GM12878 (cell line): ENCODE data around the gene SP3. TPM values are rescaled to one million over a fixed set of nuclear protein-coding genes. Genes with fewer than 3 reads are reported as not detected.
A peak's percentile ranks its signal among the peaks of the same experiment; 100 is the strongest.

ENCODE experiments used
- ATAC-seq: fragments of 200-7000 bp; cut with Tn5 transposase; 3 replicates; pipeline ENCODE4 v1.9.1; 2020; ENCODE audit warnings: mild to moderate bottlenecking, moderate library complexity
- BruUV-seq: library from RNA; stranded (reverse); fragments of 400-500 nt; replicated peaks from 2 replicates; lab custom pipeline; 2021; lab: Mats Ljungman, UMichigan
- CTCF ChIA-PET: fragments of 300-600 bp; sonication (Branson Sonifier 250); formaldehyde crosslinking; extraction: SDS; loops from one replicate; lab custom pipeline; 2021; ENCODE audit warnings: inconsistent platforms; lab: Yijun Ruan, JAX
- POLR2A ChIA-PET: fragments of 350-600 bp; formaldehyde crosslinking; extraction: SDS; loops from one replicate; lab custom pipeline; 2021; ENCODE audit warnings: inconsistent platforms; lab: Charles Lee
- RAD21 ChIA-PET: fragments of 300-600 bp; sonication (Branson Sonifier 250); formaldehyde crosslinking; loops from one replicate; lab custom pipeline; 2023; ENCODE audit warnings: antibody characterized with exemption; ENCODE audit not compliant: unreplicated experiment; lab: Charles Lee
- SMC1A ChIA-PET: fragments of 300-600 bp; sonication (Branson Sonifier 250); formaldehyde crosslinking; loops from one replicate; lab custom pipeline; 2023; ENCODE audit not compliant: unreplicated experiment, uncharacterized antibody; lab: Charles Lee
- DNase-seq: peaks from one replicate; pipeline ENCODE4 v3.0.0-alpha.2; 2011; ENCODE audit warnings: low read depth, low spot score
- FAIRE-seq: peaks from 3 replicates; lab custom pipeline; 2011; peaks lifted over from hg19 to GRCh38; lab: Jason Lieb, UNC
- H2AFZ ChIP-seq: 2 replicates; pipeline ENCODE4 v1.6.0; 2011; ENCODE audit warnings: low read depth, low read length, control low read depth; ENCODE audit not compliant: control insufficient read depth
- H3K27ac ChIP-seq: 2 replicates; pipeline ENCODE4 v1.5.1; 2011; ENCODE audit warnings: control low read depth; ENCODE audit not compliant: control insufficient read depth, insufficient read depth
- H3K27me3 ChIP-seq, 2 experiments: replicated peaks in 1 of 2; 2 replicates each; pipeline versions ENCODE4 v1.6.0 to v1.6.1; 2011; ENCODE audit warnings: low read length in 1 of 2; ENCODE audit not compliant: control insufficient read depth in 2 of 2, insufficient read depth in 2 of 2
- H3K36me3 ChIP-seq, 2 experiments: 2 replicates each; pipeline ENCODE4 v1.5.1; 2011; ENCODE audit warnings: low read length in 1 of 2; ENCODE audit not compliant: control insufficient read depth in 2 of 2, insufficient read depth in 2 of 2
- H3K4me1 ChIP-seq: 2 replicates; pipeline ENCODE4 v1.6.1; 2011; ENCODE audit warnings: mild to moderate bottlenecking, low read length, moderate library complexity, mixed read lengths; ENCODE audit not compliant: control insufficient read depth, insufficient read depth
- H3K4me2 ChIP-seq: 2 replicates; pipeline ENCODE4 v1.6.0; 2011; ENCODE audit warnings: control low read depth; ENCODE audit not compliant: control insufficient read depth, insufficient read depth
- H3K4me3 ChIP-seq: fragments of 200-600 bp; sonication (generic); 2 replicates; pipeline ENCODE4 v1.5.1; 2016
- H3K79me2 ChIP-seq: 2 replicates; pipeline ENCODE4 v1.6.0; 2011; ENCODE audit warnings: low read length; ENCODE audit not compliant: control insufficient read depth, insufficient read depth
- H3K9ac ChIP-seq: 2 replicates; pipeline ENCODE4 v1.8.0; 2011; ENCODE audit warnings: low read length, control low read depth, mixed read lengths; ENCODE audit not compliant: control insufficient read depth, insufficient read depth
- H3K9me3 ChIP-seq: replicated peaks from 3 replicates; pipeline ENCODE4 v1.5.1; 2011; ENCODE audit warnings: mild to moderate bottlenecking, low read length; ENCODE audit not compliant: control insufficient read depth, insufficient read depth
- H4K20me1 ChIP-seq: 2 replicates; pipeline ENCODE4 v1.6.0; 2011; ENCODE audit not compliant: control insufficient read depth, insufficient read depth
- BCL11A ChIP-seq: IDR thresholded peaks from 2 replicates; pipeline ENCODE4 v1.6.1; 2011; ENCODE audit warnings: low read depth, low read length
- CBX3 ChIP-seq: fragments of 200-600 bp; sonication (generic); IDR thresholded peaks from 2 replicates; pipeline ENCODE4 v1.6.1; 2016; ENCODE audit warnings: low read depth, borderline replicate concordance
- CHD2 ChIP-seq: IDR thresholded peaks from 2 replicates; pipeline ENCODE4 v1.6.1; 2011; ENCODE audit warnings: low read depth, low read length, improper control_type of control experiment, borderline replicate concordance
- DPF2 ChIP-seq: fragments of 450-650 bp; IDR thresholded peaks from 2 replicates; pipeline ENCODE4 v1.6.1; 2017; ENCODE audit warnings: mild to moderate bottlenecking
- ELK1 ChIP-seq: IDR thresholded peaks from 2 replicates; pipeline ENCODE4 v1.6.1; 2012; ENCODE audit warnings: low read depth, low read length, improper control_type of control experiment
- EZH2 ChIP-seq: IDR thresholded peaks from 2 replicates; pipeline ENCODE4 v1.6.1; 2012; ENCODE audit warnings: low read depth, mild to moderate bottlenecking, control low read depth, inconsistent platforms, low read length, borderline replicate concordance; ENCODE audit not compliant: control insufficient read depth
- HDAC6 ChIP-seq: fragments of 200-600 bp; sonication (generic); IDR thresholded peaks from one replicate; pipeline ENCODE4 v1.8.0; 2017; ENCODE audit warnings: antibody characterized with exemption; ENCODE audit not compliant: unreplicated experiment
- HDGF ChIP-seq: fragments of 450-650 bp; IDR thresholded peaks from 2 replicates; pipeline ENCODE4 v1.6.1; 2016; ENCODE audit warnings: antibody characterized with exemption
- MEF2B ChIP-seq: fragments of 450-650 bp; IDR thresholded peaks from 2 replicates; pipeline ENCODE4 v1.6.1; 2018; ENCODE audit warnings: mild to moderate bottlenecking, moderate library complexity; ENCODE audit not compliant: partially characterized antibody, poor library complexity, severe bottlenecking
- MTA2 ChIP-seq: fragments of 450-650 bp; IDR thresholded peaks from 2 replicates; pipeline ENCODE4 v1.6.1; 2016; ENCODE audit warnings: low read depth, mild to moderate bottlenecking, moderate library complexity
- MXI1 ChIP-seq: fragments of 150-350 bp; IDR thresholded peaks from 2 replicates; pipeline ENCODE4 v1.6.1; 2011; ENCODE audit warnings: low read depth, mild to moderate bottlenecking, inconsistent platforms, low read length, improper control_type of control experiment
- MYC ChIP-seq: IDR thresholded peaks from 2 replicates; pipeline ENCODE4 v1.6.1; 2011; ENCODE audit warnings: mild to moderate bottlenecking, low read length, moderate library complexity, inconsistent platforms; ENCODE audit not compliant: insufficient read depth, insufficient replicate concordance, insufficient read length, severe bottlenecking
- NBN ChIP-seq: fragments of 450-650 bp; IDR thresholded peaks from 2 replicates; pipeline ENCODE4 v1.6.1; 2016
- NR2C1 ChIP-seq: fragments of 450-650 bp; IDR thresholded peaks from 2 replicates; pipeline ENCODE4 v1.6.1; 2017; ENCODE audit warnings: antibody characterized with exemption, mild to moderate bottlenecking, moderate library complexity
- POLR2A ChIP-seq: IDR thresholded peaks from 2 replicates; pipeline ENCODE4 v1.6.1; 2011; ENCODE audit warnings: low read depth, mild to moderate bottlenecking, low read length
- RAD21 ChIP-seq: IDR thresholded peaks from 2 replicates; pipeline ENCODE4 v1.6.1; 2011; ENCODE audit warnings: mild to moderate bottlenecking, low read depth, low read length, moderate library complexity; ENCODE audit not compliant: insufficient read depth
- RUNX3 ChIP-seq: IDR thresholded peaks from 2 replicates; pipeline ENCODE4 v1.6.1; 2012; ENCODE audit warnings: low read length, inconsistent platforms
- SIN3A ChIP-seq: IDR thresholded peaks from 2 replicates; pipeline ENCODE4 v1.6.1; 2012; ENCODE audit warnings: low read depth, low read length, improper control_type of control experiment
- STAT1 ChIP-seq: fragments of 450-650 bp; conservative IDR thresholded peaks from 2 replicates; pipeline ENCODE4 v1.6.1; 2014; ENCODE audit warnings: antibody characterized with exemption, mild to moderate bottlenecking
- SUZ12 ChIP-seq: fragments of 200-600 bp; sonication (generic); IDR thresholded peaks from one replicate; pipeline ENCODE4 v1.6.1; 2018; ENCODE audit warnings: antibody characterized with exemption, mild to moderate bottlenecking; ENCODE audit not compliant: unreplicated experiment
- TARDBP ChIP-seq: IDR thresholded peaks from 2 replicates; pipeline ENCODE4 v1.6.1; 2016; ENCODE audit warnings: borderline replicate concordance
- TCF12 ChIP-seq: IDR thresholded peaks from 2 replicates; pipeline ENCODE4 v1.6.1; 2011; ENCODE audit warnings: low read depth, mild to moderate bottlenecking, low read length
- YY1 ChIP-seq: IDR thresholded peaks from 2 replicates; pipeline ENCODE4 v1.6.1; 2011; ENCODE audit warnings: low read depth, mild to moderate bottlenecking, low read length
- ZZZ3 ChIP-seq: IDR thresholded peaks from 2 replicates; pipeline ENCODE4 v1.6.1; 2011; ENCODE audit warnings: low read depth; ENCODE audit not compliant: control insufficient read depth, insufficient read length
- WGBS: methylation state at CpG from one replicate; pipeline ENCODE4 v1.1.6; 2016; ENCODE audit warnings: low lambda C conversion rate; ENCODE audit not compliant: insufficient replicate concordance, insufficient coverage; ENCODE audit errors: missing lambda C conversion rate; 5-methylcytosine and 5-hydroxymethylcytosine counted together
- in situ Hi-C: fragments of 300-500 bp; cut with MboI; formaldehyde crosslinking; loops from 9 replicates; pipeline ENCODE4 v1.14.3; 2018; ENCODE audit warnings: mixed read lengths
- intact Hi-C: fragments of 100-400 bp; cut with micrococcal nuclease; formaldehyde crosslinking; loops from one replicate; pipeline ENCODE4 v1.14.2; 2022; ENCODE audit not compliant: unreplicated experiment
- polyA plus RNA-seq, 11 experiments: library from polyadenylated mRNA; depleted of rRNA in 4 of 11; unstranded in 6 of 11; stranded (reverse) in 5 of 11; fragments of >200 nt; fragmentation: Nextera tagmentation in 4 of 11; fragmentation: Illumina TruSeq in 1 of 11; extraction: Ambion mirVana in 4 of 11; extraction: Trizol in 1 of 11; gene quantifications; 1 replicate in 1 of 11; 2 replicates in 10 of 11; pipeline versions ENCODE4 v1.2.1 to v1.2.3, GENCODE V29; 2011 to 2016; ENCODE audit warnings: inconsistent platforms in 2 of 11, missing spikeins in 2 of 11, low read depth in 1 of 11
- total RNA-seq, 4 experiments: library from RNA; depleted of rRNA in 3 of 4; stranded (reverse); fragments of >200 nt in 3 of 4; fragmentation: Illumina TruSeq in 1 of 4; extraction: Trizol in 1 of 4; gene quantifications; 2 replicates each; pipeline versions ENCODE4 v1.2.1 to v1.2.3, GENCODE V29; 2013 to 2021

Gene SP3
- total and polyA plus RNA-seq, 10 of the 15 experiments (the other 5 are each of a cell fraction or from before 2014, with no cell fraction given): 9.9 to 87.6 (median 52.4) TPM

- TF ChIP-seq NR2C1 (peak; percentile 29; the same call in 1 of the 2 replicates), DPF2 (peak; percentile 95), CHD2 (peak; percentile 56), POLR2A (peak; percentile 86), TARDBP (no peak), MTA2 (no peak), MXI1 (peak; percentile 34; the same call in 1 of the 2 replicates)
These were observed 1.2 kb downstream of the SP3 start (continued) for GRCh38 chr2:173963817-173964564.

GRCh38 chr2:173963323-173963816 lies 1.8 kb downstream of the SP3 start:
- Histone ChIP-seq H3K9ac (peak overlapping the region; percentile 93), H4K20me1 (no peaks in the 10 kb centered on the region), H3K27me3 (no peaks in the 10 kb centered on the region), H3K4me3 (peak overlapping the region; percentile 76), H3K4me1 (no peaks in the 10 kb centered on the region; the same call in 1 of the 2 replicates), H3K27ac (peak overlapping the region; percentile 97), H3K9me3 (no peaks in the 10 kb centered on the region), H3K4me2 (peak overlapping the region; percentile 85; the same call in 1 of the 2 replicates), H2AFZ (peak overlapping the region; percentile 35), H3K79me2 (peaks cover 78% of the 10 kb centered on the region), H3K36me3 (peaks cover 0 to 6% of the 10 kb centered on the region in 2 experiments; a peak in 1 of 4 replicates)
- DNase-seq (no peak), FAIRE-seq (no peak), ATAC-seq (peak; percentile 17)
- no TSS peak for BruUV-seq
- ChIA-PET RAD21 (interaction anchor here (1.1 to 1.6 kb wide), 2 partner anchors 22 to 65 kb away, joined by 4 read pairs; no protein-coding TSS in a partner anchor), SMC1A (interaction anchor here (1.1 to 2.7 kb wide), 6 partner anchors 12 to 81 kb away, joined by 3 to 8 read pairs (median 4); no protein-coding TSS in a partner anchor), POLR2A (interaction anchor here (1.0 to 2.6 kb wide), 3 partner anchors 10 to 22 kb away, joined by 3 to 12 read pairs (median 6); no protein-coding TSS in a partner anchor), CTCF (interaction anchor here (1.0 to 2.1 kb wide), 2 partner anchors 11 to 65 kb away, joined by 3 to 11 read pairs; no protein-coding TSS in a partner anchor)
- WGBS: 1% methylated on average over 44 of the region's 44 CpGs
- in situ Hi-C loops (no loop called here), intact Hi-C loops (loop anchor here (2.0 to 10.0 kb wide), 3 partner anchors 65 to 631 kb away; partner anchors contain the start of genes OLA1 and WIPF1)
- TF ChIP-seq TCF12 (peak; percentile 25; the same call in 1 of the 2 replicates), SUZ12 (no peak), NBN (no peak), BCL11A (no peak), RUNX3 (no peak), RAD21 (peak; percentile 16; the same call in 1 of the 2 replicates), CBX3 (no peak), EZH2 (no peak), SIN3A (no peak), MEF2B (no peak), HDAC6 (no peak), STAT1 (no peak), YY1 (peak; percentile 96), HDGF (no peak), ZZZ3 (no peak), ELK1 (no peak), MYC (no peak)
